Measurements from ENCODE around the gene TMEM222. TPM values are rescaled to one million over a fixed set of nuclear protein-coding genes. Genes with fewer than 3 reads are reported as not detected.

TMEM222 gene
- total and polyA plus RNA-seq, 3 experiments from 2014 or later, result 52.0 to 65.2 (median 54.9) TPM

- Mint-ChIP-seq H3K27ac (peak overlapping the region in 1 of 8 donors; percentile 69), H3K27me3 (no peaks in the 10 kb centered on the region), H3K9me3 (no peaks in the 10 kb centered on the region), H3K4me3 (no peak overlapping the region), H3K36me3 (peaks cover 0 to 67% (median 3%) of the 10 kb centered on the region in 3 donors), H3K4me1 (peaks cover 23 to 46% (median 28%) of the 10 kb centered on the region in 3 donors)
- Histone ChIP-seq H3K27me3 (ENCODE audit: insufficient read depth, low read length, poor library complexity, severe bottlenecking) (no peaks in the 10 kb centered on the region), H3K9me3 (ENCODE audit: low read length) (no peaks in the 10 kb centered on the region), H3K4me3 (ENCODE audit: low read length) (no peak overlapping the region), H3K27ac (ENCODE audit: low read depth, low read length) (no peak overlapping the region), H3K36me3 (ENCODE audit: insufficient read depth, low read length) (peaks cover 39% of the 10 kb centered on the region), H3K4me1 (ENCODE audit: insufficient read depth, low read length) (peaks cover 22% of the 10 kb centered on the region)
- ChIA-PET CTCF (interaction anchor here (0.9 to 8.8 kb wide), 5 partner anchors 8 to 53 kb away, joined by 3 to 99 read pairs (median 4); no protein-coding TSS in a partner anchor), POLR2A (no interaction called here)
- peak in 1 of 5 donors; percentile 33 for DNase-seq
Measured at GRCh38 chr1:27335506-27336422, 13.8 kb downstream of the TMEM222 start.

DNA sequence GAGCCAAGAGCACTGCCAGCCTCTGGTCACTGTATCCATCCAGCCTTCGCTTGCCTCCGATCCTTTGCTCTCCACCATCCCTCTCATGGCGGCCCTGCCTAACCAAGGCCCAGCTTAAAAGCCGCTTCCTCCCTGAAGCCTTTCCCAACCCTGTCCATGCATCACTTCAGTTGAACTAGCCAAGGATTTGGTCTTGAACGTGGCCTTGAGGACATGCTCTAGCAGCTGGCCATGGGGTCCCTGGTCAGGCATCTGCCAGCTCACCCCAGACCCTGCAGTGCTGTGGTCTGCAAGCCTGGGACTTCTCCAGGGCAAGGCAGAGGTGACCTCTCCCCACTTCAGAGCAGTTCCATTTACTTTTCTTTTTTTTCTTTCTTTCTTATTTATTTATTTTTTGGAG, 14.8 kb downstream of the TMEM222 start:
- no peak overlapping the region for H3K27ac ChIP-seq (ENCODE audit: low read depth, low read length)
- no peak overlapping the region for H3K4me3 ChIP-seq (ENCODE audit: low read length)
- H3K4me1 ChIP-seq (ENCODE audit: insufficient read depth, low read length), result peaks cover 31% of the 10 kb centered on the region
- Mint-ChIP-seq H3K27ac (peak overlapping the region in 2 of 8 donors; percentile 61 to 73), H3K36me3 (peaks cover 0 to 57% (median 3%) of the 10 kb centered on the region in 3 donors), H3K4me1 (peaks cover 32 to 46% (median 38%) of the 10 kb centered on the region in 3 donors), H3K4me3 (no peak overlapping the region), H3K9me3 (no peaks in the 10 kb centered on the region), H3K27me3 (no peaks in the 10 kb centered on the region)
- DNase-seq, result peak in 1 of 5 donors; percentile 38
- ChIA-PET CTCF (interaction anchor here (0.9 to 8.8 kb wide), 5 partner anchors 9 to 52 kb away, joined by 3 to 99 read pairs (median 4); no protein-coding TSS in a partner anchor), POLR2A (no interaction called here)
- no peaks in the 10 kb centered on the region for H3K9me3 ChIP-seq (ENCODE audit: low read length)
- peaks cover 35% of the 10 kb centered on the region for H3K36me3 ChIP-seq (ENCODE audit: insufficient read depth, low read length)
- no peaks in the 10 kb centered on the region for H3K27me3 ChIP-seq (ENCODE audit: insufficient read depth, low read length, poor library complexity, severe bottlenecking)

GRCh38 chr1:27338751-27339150, 16.8 kb downstream of the TMEM222 start:
- peaks cover 19% of the 10 kb centered on the region for H3K4me1 ChIP-seq (ENCODE audit: insufficient read depth, low read length)
- peak overlapping the region; percentile 8 to 99 (median 82) for H3K27ac Mint-ChIP-seq
- peaks cover 31 to 46% (median 40%) of the 10 kb centered on the region in 3 donors for H3K4me1 Mint-ChIP-seq
- peaks cover 19% of the 10 kb centered on the region for H3K36me3 ChIP-seq (ENCODE audit: insufficient read depth, low read length)
- H3K9me3 Mint-ChIP-seq, result no peaks in the 10 kb centered on the region
- H3K4me3 Mint-ChIP-seq, result peak overlapping the region in 3 of 7 donors; percentile 51 to 68 (median 58)
- DNase-seq, result no peak
- ChIA-PET CTCF (interaction anchor here (1.2 to 9.4 kb wide), 2 partner anchors 18 to 33 kb away, joined by 4 to 115 read pairs; no protein-coding TSS in a partner anchor), POLR2A (interaction anchor here (0.6 kb wide), 1 partner anchor 10 kb away, joined by 3 read pairs; no protein-coding TSS in a partner anchor)
- no peak overlapping the region for H3K27ac ChIP-seq (ENCODE audit: low read depth, low read length)
- peaks cover 0 to 54% (median 3%) of the 10 kb centered on the region in 3 donors for H3K36me3 Mint-ChIP-seq
- no peaks in the 10 kb centered on the region for H3K27me3 ChIP-seq (ENCODE audit: insufficient read depth, low read length, poor library complexity, severe bottlenecking)
- H3K9me3 ChIP-seq (ENCODE audit: low read length), result no peaks in the 10 kb centered on the region
- H3K4me3 ChIP-seq (ENCODE audit: low read length), result no peak overlapping the region
- H3K27me3 Mint-ChIP-seq, result no peaks in the 10 kb centered on the region

DNA sequence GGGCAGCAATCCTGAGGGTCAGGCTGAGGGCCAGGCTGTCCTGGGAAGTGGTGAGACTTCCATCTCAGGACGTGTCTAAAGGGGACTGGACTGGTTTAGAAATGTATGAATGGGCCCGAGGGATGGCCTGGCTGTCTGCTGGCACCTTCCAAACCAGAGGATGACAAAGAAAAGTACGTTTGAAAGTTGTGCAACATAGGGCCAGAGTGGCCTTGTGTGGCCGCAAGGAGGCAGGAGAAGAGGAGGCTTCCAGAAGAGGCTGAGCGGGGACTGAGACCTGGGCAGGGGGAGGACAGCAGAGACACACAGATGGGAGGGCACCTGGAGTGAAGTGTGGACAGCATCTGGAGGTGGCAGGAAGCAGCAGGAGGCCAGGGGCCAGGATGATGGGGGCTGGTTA, 17.2 kb downstream of the TMEM222 start:
- no peaks in the 10 kb centered on the region for H3K27me3 Mint-ChIP-seq
- Histone ChIP-seq H3K9me3 (ENCODE audit: low read length) (no peaks in the 10 kb centered on the region), H3K4me1 (ENCODE audit: insufficient read depth, low read length) (peaks cover 24% of the 10 kb centered on the region), H3K4me3 (ENCODE audit: low read length) (no peak overlapping the region), H3K36me3 (ENCODE audit: insufficient read depth, low read length) (peaks cover 14% of the 10 kb centered on the region), H3K27me3 (ENCODE audit: insufficient read depth, low read length, poor library complexity, severe bottlenecking) (no peaks in the 10 kb centered on the region), H3K27ac (ENCODE audit: low read depth, low read length) (no peak overlapping the region)
- H3K27ac Mint-ChIP-seq, result peak overlapping the region; percentile 51 to 99 (median 88)
- ChIA-PET POLR2A (interaction anchor here (1.3 kb wide), 1 partner anchor 16 kb away, joined by 3 read pairs; no protein-coding TSS in a partner anchor), CTCF (interaction anchor here (1.2 to 9.4 kb wide), 2 partner anchors 18 to 33 kb away, joined by 4 to 115 read pairs; no protein-coding TSS in a partner anchor)
- H3K36me3 Mint-ChIP-seq, result peaks cover 0 to 49% (median 1%) of the 10 kb centered on the region in 3 donors
- peak overlapping the region in 5 of 7 donors; percentile 44 to 81 (median 57) for H3K4me3 Mint-ChIP-seq
- peaks cover 31 to 50% (median 42%) of the 10 kb centered on the region in 3 donors for H3K4me1 Mint-ChIP-seq
- DNase-seq, result no peak
- no peaks in the 10 kb centered on the region for H3K9me3 Mint-ChIP-seq

DNA sequence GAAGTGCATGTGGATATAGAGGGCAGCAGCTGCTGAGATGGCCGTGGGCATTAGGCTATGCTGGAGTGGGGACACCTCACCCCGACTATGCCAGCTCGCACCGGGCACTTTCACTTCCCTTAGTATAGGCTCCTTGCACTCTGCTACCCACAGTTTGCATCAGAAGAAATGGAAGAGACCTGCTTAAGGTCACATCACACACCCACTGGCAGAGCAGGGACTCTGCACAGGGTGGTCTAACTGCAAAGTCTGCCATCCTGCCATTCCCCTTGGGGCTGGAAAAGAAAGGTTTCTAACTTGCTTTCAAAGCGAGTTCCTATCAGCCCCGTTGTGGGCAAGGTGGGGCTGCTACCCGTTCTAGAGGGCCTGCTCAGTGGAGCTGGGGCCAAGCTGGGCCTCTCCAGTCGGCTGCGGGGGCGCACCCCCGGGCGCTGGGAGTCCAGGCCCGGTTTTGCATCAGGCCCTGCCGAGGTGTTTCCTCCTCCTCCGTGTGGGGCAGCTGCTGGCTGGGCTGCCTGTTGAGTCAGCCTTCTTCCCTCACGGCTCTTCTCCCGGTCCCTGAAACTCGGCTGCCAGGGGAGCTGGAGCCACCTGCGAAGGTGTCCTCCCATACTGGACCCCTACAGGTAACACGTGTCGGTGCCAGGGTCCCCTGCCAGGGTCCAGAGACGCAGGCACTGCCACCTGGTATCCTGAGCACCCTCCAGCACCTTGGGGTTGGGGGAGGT, 19.7 kb downstream of the TMEM222 start, which contains the start of gene SYTL1:
TSS of gene SYTL1 (plus strand) at position 498 of the 728 bp plus-strand sequence. CDS start 3,313 bp downstream, outside the sequence.
- H3K4me1 Mint-ChIP-seq, result peaks cover 39 to 70% (median 54%) of the 10 kb centered on the region in 3 donors
- H3K27me3 Mint-ChIP-seq, result no peaks in the 10 kb centered on the region
- H3K4me1 ChIP-seq (ENCODE audit: insufficient read depth, low read length), result peaks cover 35% of the 10 kb centered on the region
- H3K27ac ChIP-seq (ENCODE audit: low read depth, low read length), result peak within 1 kb of the TSS; percentile 85
- peak within 1 kb of the TSS; percentile 100 for H3K4me3 ChIP-seq (ENCODE audit: low read length)
- ChIA-PET CTCF (interaction anchor here (0.6 to 9.4 kb wide), 11 partner anchors 9 to 267 kb away, joined by 3 to 115 read pairs (median 4); partner anchors contain the start of genes MAP3K6 and TMEM222), POLR2A (interaction anchor here (0.5 to 3.8 kb wide), 5 partner anchors 10 to 384 kb away, joined by 3 to 25 read pairs (median 8); partner anchors contain the start of gene FAM76A)
- peak; percentile 55 to 80 (median 68) for DNase-seq
- no peaks in the 10 kb centered on the region for H3K27me3 ChIP-seq (ENCODE audit: insufficient read depth, low read length, poor library complexity, severe bottlenecking)
- peak within 1 kb of the TSS; percentile 92 to 100 (median 96) for H3K4me3 Mint-ChIP-seq
- no peaks in the 10 kb centered on the region for H3K9me3 ChIP-seq (ENCODE audit: low read length)
- H3K27ac Mint-ChIP-seq, result peak within 1 kb of the TSS; percentile 90 to 99 (median 96)
- no peaks in the 10 kb centered on the region for H3K9me3 Mint-ChIP-seq
- H3K36me3 ChIP-seq (ENCODE audit: insufficient read depth, low read length), result peaks cover 6% of the 10 kb centered on the region
- peaks cover under 1 to 41% (median 4%) of the 10 kb centered on the region in 3 donors for H3K36me3 Mint-ChIP-seq

GRCh38 chr1:27342391-27342777, 20.4 kb downstream of the TMEM222 start:
- Histone ChIP-seq H3K4me3 (ENCODE audit: low read length) (peak overlapping the region; percentile 100), H3K4me1 (ENCODE audit: insufficient read depth, low read length) (peaks cover 35% of the 10 kb centered on the region), H3K36me3 (ENCODE audit: insufficient read depth, low read length) (peaks cover 6% of the 10 kb centered on the region), H3K27me3 (ENCODE audit: insufficient read depth, low read length, poor library complexity, severe bottlenecking) (no peaks in the 10 kb centered on the region), H3K27ac (ENCODE audit: low read depth, low read length) (peak overlapping the region; percentile 85), H3K9me3 (ENCODE audit: low read length) (no peaks in the 10 kb centered on the region)
- H3K4me1 Mint-ChIP-seq, result peaks cover 41 to 74% (median 54%) of the 10 kb centered on the region in 3 donors
- no peaks in the 10 kb centered on the region for H3K9me3 Mint-ChIP-seq
- H3K27ac Mint-ChIP-seq, result peak overlapping the region; percentile 90 to 99 (median 96)
- no peaks in the 10 kb centered on the region for H3K27me3 Mint-ChIP-seq
- peak in 2 of 5 donors; percentile 31 to 62 for DNase-seq
- peaks cover 0 to 42% (median 4%) of the 10 kb centered on the region in 3 donors for H3K36me3 Mint-ChIP-seq
- CTCF ChIA-PET, result interaction anchor here (0.9 to 9.4 kb wide), 9 partner anchors 10 to 267 kb away, joined by 3 to 115 read pairs (median 7); partner anchors contain the start of gene MAP3K6
- peak overlapping the region; percentile 92 to 100 (median 96) for H3K4me3 Mint-ChIP-seq
- POLR2A ChIA-PET, result interaction anchor here (1.3 to 3.8 kb wide), 4 partner anchors 15 to 383 kb away, joined by 4 to 25 read pairs (median 10); partner anchors contain the start of gene FAM76A
